Activated CD4-positive, alpha-beta T cell treated with anti-CD3 and anti-CD28 coated beads, Interleukin-2, amount 10 ng/mL, durations not matched to agents 24 days and 14 days (primary cell): ENCODE data around the gene STX18. TPM values are rescaled to one million over a fixed set of nuclear protein-coding genes. Genes with fewer than 3 reads are reported as not detected.
"Not testable (repeated sequence)": the region's sequence is repeated elsewhere in the genome, so short reads cannot be mapped to it uniquely, and the experiment has no call there.

Source experiments
- DNase-seq: peaks from one replicate; pipeline ENCODE4 v3.0.0; 2022
- H3K27ac Mint-ChIP-seq: one replicate; pipeline ENCODE4 v1.8.0; 2022; ENCODE audit warnings: mild to moderate bottlenecking, mixed read lengths
- H3K27me3 Mint-ChIP-seq: one replicate; pipeline ENCODE4 v1.8.0; 2022; ENCODE audit warnings: mixed read lengths
- H3K36me3 Mint-ChIP-seq: one replicate; pipeline ENCODE4 v1.8.0; 2022; ENCODE audit warnings: low read depth, mild to moderate bottlenecking, mixed read lengths
- H3K4me1 Mint-ChIP-seq: one replicate; pipeline ENCODE4 v1.8.0; 2021; ENCODE audit warnings: mixed read lengths
- H3K4me3 Mint-ChIP-seq: one replicate; pipeline ENCODE4 v1.8.0; 2022; ENCODE audit warnings: mild to moderate bottlenecking, moderate library complexity, mixed read lengths
- H3K9me3 Mint-ChIP-seq: one replicate; pipeline ENCODE4 v1.8.0; 2021; ENCODE audit warnings: mixed read lengths
- intact Hi-C: fragments of 100-400 bp; cut with micrococcal nuclease; formaldehyde crosslinking; loops from one replicate; pipeline ENCODE4 v1.15.1; 2023
- total RNA-seq: library from RNA; stranded (reverse); gene quantifications from 2 replicates; pipeline ENCODE4 v1.2.3, GENCODE V29; 2022

The STX18 gene
- total RNA-seq, 1 donor from 2014 or later = 35.6 TPM

- Mint-ChIP-seq H3K36me3 (peaks cover 7% of the 10 kb centered on the region), H3K27me3 (no peaks in the 10 kb centered on the region), H3K9me3 (no peaks in the 10 kb centered on the region), H3K4me1 (peaks cover 9% of the 10 kb centered on the region), H3K4me3 (no peak overlapping the region), H3K27ac (no peak overlapping the region)
- intact Hi-C loops = no loop called here
- DNase-seq = no peak
These were observed 67.4 kb downstream of the STX18 start for GRCh38 chr4:4474476-4474875.

DNA sequence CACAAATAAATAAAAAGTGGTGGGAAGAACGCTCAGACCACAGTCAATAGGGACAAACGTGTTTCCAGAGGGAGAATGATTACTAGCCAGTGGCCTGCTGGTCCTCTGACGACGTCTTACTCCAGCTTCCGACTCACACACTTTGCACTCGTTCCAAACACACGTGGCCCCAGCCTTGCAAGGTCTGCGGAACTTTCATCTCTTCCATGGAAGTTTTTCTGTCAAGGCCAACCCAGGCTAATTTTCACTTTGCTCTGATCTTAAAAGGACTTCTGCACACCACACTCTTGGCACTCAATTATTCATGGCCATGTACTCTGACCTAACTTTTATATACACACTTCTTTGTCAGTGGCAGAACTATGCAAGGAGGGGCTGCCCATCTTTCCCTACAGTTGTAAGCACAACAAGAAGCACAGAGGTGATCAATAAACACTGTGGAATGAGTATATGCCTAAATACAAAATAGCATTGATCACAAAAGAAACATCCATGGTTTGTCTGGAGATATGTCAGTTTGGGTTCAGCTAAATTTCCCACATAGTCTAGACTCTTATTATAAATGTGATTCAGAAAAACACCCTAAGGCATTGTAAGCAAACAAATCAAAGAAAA lies 69.4 kb downstream of the STX18 start:
- H3K36me3 Mint-ChIP-seq = peaks cover 17% of the 10 kb centered on the region
- no peak for DNase-seq
- H3K4me3 Mint-ChIP-seq = no peak overlapping the region
- H3K27me3 Mint-ChIP-seq = no peaks in the 10 kb centered on the region
- intact Hi-C loops = no loop called here
- H3K4me1 Mint-ChIP-seq = peaks cover 9% of the 10 kb centered on the region
- H3K9me3 Mint-ChIP-seq = no peaks in the 10 kb centered on the region
- H3K27ac Mint-ChIP-seq = no peak overlapping the region

DNA sequence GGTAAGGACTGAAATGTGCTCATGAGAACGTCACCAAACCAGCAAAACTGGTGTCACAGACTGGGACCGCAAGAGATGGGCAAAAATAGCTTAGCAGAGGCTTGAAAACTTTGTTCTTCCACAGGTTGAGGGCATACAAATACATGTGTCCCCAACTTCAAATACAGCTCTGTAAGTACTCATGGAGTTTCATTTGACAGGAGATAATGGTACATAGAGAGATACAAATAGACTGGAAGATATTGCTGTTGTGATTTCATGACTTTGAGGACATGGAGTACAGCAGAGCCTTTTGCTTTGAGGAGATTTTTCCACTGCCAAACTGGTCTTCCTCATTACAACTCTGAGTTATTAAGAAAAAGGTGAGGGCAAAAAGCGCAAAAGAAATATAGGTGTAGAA lies 70.7 kb downstream of the STX18 start:
- DNase-seq = no peak
- H3K36me3 Mint-ChIP-seq = peaks cover 23% of the 10 kb centered on the region
- H3K9me3 Mint-ChIP-seq = no peaks in the 10 kb centered on the region
- no peak overlapping the region for H3K4me3 Mint-ChIP-seq
- no peaks in the 10 kb centered on the region for H3K27me3 Mint-ChIP-seq
- intact Hi-C loops = no loop called here
- peaks cover 9% of the 10 kb centered on the region for H3K4me1 Mint-ChIP-seq
- no peak overlapping the region for H3K27ac Mint-ChIP-seq

DNA sequence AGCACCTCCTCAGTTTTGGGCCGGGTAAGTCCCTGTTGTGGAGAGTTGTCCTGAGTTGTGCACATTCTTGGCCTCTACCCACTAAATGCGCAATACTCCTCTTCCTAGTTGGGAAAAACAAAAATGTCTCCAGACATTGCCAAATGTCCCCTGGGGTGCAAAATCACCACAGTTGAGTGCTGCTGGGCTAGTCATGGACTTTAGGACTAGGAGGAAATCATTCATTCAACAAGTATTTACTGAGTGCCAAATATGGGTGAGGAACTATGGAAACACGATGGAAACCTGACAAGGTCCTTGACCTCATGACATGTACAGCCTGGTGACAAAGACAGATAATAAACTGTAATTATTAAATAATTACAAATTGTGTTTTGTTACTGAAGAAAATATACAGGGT lies 71.6 kb downstream of the STX18 start:
- H3K27me3 Mint-ChIP-seq = no peaks in the 10 kb centered on the region
- no peak for DNase-seq
- intact Hi-C loops = no loop called here
- peaks cover 32% of the 10 kb centered on the region for H3K36me3 Mint-ChIP-seq
- no peak overlapping the region for H3K27ac Mint-ChIP-seq
- peaks cover 3% of the 10 kb centered on the region for H3K9me3 Mint-ChIP-seq
- no peak overlapping the region for H3K4me3 Mint-ChIP-seq
- peaks cover 9% of the 10 kb centered on the region for H3K4me1 Mint-ChIP-seq

- Mint-ChIP-seq H3K4me1 (peaks cover 11% of the 10 kb centered on the region), H3K36me3 (peaks cover 37% of the 10 kb centered on the region)
- intact Hi-C loops, H3K27me3 Mint-ChIP-seq, H3K27ac Mint-ChIP-seq, H3K4me3 Mint-ChIP-seq, H3K9me3 Mint-ChIP-seq, DNase-seq: not testable (repeated sequence)
These were observed 76.6 kb downstream of the STX18 start for GRCh38 chr4:4465238-4465637.

DNA sequence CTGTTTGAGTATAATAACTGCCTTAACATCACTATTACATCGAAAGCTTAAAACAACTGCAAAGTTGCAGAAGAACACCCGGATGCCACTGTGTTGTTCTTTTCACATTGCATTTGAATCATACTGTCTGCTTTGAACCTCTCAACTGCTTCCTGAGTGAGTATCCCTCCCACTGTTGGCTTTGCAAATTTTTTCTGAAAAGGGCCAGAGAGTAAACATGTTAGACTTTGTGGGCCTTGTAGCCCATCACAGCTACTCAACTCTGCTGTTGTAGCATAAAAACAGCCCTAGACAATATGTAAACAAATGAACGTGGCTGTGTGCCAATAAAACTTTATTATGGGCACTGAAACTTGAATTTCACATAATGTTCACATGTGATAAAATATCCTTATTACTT lies 78.9 kb downstream of the STX18 start:
- Mint-ChIP-seq H3K9me3 (peaks cover 4% of the 10 kb centered on the region), H3K4me3 (no peak overlapping the region), H3K27ac (no peak overlapping the region), H3K4me1 (peaks cover 11% of the 10 kb centered on the region), H3K36me3 (peaks cover 26% of the 10 kb centered on the region), H3K27me3 (no peaks in the 10 kb centered on the region)
- DNase-seq = no peak
- intact Hi-C loops = no loop called here

DNA sequence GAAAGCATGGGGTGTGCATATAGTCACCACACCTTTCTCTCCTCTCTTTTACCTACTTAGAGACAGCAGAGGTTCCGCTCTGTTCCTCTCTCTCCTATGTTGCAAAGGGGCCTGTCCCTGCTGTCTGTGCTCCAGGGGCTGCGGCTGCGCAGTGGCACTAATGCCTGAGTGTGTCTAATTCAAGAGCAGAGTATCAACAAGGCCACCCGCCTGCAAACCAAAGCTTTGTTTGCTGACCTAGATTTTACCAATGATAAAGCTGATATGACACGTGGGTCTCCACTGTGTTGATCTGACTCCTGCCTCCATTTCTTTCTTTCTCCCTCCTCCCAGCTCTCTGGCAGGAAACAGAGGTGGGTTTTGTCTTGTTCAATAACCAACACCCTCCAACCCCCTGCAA lies 80.0 kb downstream of the STX18 start:
- Mint-ChIP-seq H3K4me1 (peaks cover 11% of the 10 kb centered on the region), H3K36me3 (peaks cover 26% of the 10 kb centered on the region), H3K4me3 (no peak overlapping the region), H3K27ac (no peak overlapping the region), H3K27me3 (no peaks in the 10 kb centered on the region), H3K9me3 (peaks cover 4% of the 10 kb centered on the region)
- intact Hi-C loops = no loop called here
- DNase-seq = no peak

- peaks cover 4% of the 10 kb centered on the region for H3K9me3 Mint-ChIP-seq
- no peaks in the 10 kb centered on the region for H3K27me3 Mint-ChIP-seq
- intact Hi-C loops = no loop called here
- H3K36me3 Mint-ChIP-seq = peaks cover 22% of the 10 kb centered on the region
- no peak overlapping the region for H3K27ac Mint-ChIP-seq
- no peak for DNase-seq
- H3K4me1 Mint-ChIP-seq = peaks cover 11% of the 10 kb centered on the region
- no peak overlapping the region for H3K4me3 Mint-ChIP-seq
These were observed 80.7 kb downstream of the STX18 start for GRCh38 chr4:4461178-4461577.

- Mint-ChIP-seq H3K27ac (no peak overlapping the region), H3K36me3 (peaks cover 18% of the 10 kb centered on the region), H3K4me3 (no peak overlapping the region), H3K9me3 (peaks cover 4% of the 10 kb centered on the region), H3K27me3 (no peaks in the 10 kb centered on the region), H3K4me1 (peaks cover 11% of the 10 kb centered on the region)
- intact Hi-C loops = no loop called here
- no peak for DNase-seq
These were observed 81.1 kb downstream of the STX18 start for GRCh38 chr4:4460759-4461158.

GRCh38 chr4:4459181-4459580 lies 82.7 kb downstream of the STX18 start:
- Mint-ChIP-seq H3K9me3 (no peaks in the 10 kb centered on the region), H3K27ac (no peak overlapping the region), H3K36me3 (peaks cover 6% of the 10 kb centered on the region), H3K27me3 (no peaks in the 10 kb centered on the region), H3K4me1 (peaks cover 9% of the 10 kb centered on the region), H3K4me3 (no peak overlapping the region)
- no peak for DNase-seq
- intact Hi-C loops = no loop called here

DNA sequence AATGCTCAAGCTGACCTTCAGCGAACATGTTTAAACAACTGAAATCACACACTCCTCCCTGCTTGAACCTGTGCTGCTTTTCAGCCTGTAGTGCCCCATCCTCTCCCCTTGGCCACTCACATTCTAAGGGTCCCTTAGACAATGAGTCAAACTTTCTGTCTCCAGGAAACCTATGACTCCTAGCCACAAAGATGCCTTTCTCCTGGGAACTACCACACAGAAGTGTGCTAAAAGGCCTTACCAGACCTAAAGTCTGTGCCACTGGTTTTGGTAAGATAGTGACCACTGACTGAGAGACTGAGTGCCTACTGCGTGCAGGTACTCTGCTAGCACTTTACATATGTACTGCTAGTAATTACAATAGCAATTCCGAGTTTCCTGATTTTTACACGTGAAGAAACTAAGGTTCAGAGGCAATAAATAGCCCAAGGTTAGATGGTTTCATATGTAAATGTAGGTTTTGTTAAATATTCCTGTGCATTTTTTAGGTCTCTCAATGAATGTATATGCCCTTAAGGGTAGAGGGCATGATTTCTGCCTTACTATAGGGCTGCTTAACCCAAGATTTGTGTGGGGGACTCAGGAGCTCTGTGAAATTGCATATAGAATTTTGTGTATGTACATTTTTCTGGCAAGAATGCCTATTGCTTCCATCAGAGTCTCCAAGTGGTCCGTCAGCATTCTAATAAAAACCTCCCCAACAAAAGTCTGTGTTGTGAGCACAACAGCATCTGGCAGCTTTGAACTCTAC lies 83.9 kb downstream of the STX18 start:
- no peaks in the 10 kb centered on the region for H3K27me3 Mint-ChIP-seq
- peaks cover 14% of the 10 kb centered on the region for H3K36me3 Mint-ChIP-seq
- H3K4me1 Mint-ChIP-seq = peaks cover 8% of the 10 kb centered on the region
- intact Hi-C loops = no loop called here
- no peaks in the 10 kb centered on the region for H3K9me3 Mint-ChIP-seq
- no peak overlapping the region for H3K27ac Mint-ChIP-seq
- no peak for DNase-seq
- no peak overlapping the region for H3K4me3 Mint-ChIP-seq

GRCh38 chr4:4456816-4457578 lies 84.9 kb downstream of the STX18 start:
- H3K36me3 Mint-ChIP-seq = peaks cover 18% of the 10 kb centered on the region
- H3K27me3 Mint-ChIP-seq = no peaks in the 10 kb centered on the region
- intact Hi-C loops = no loop called here
- no peak for DNase-seq
- H3K27ac Mint-ChIP-seq = no peak overlapping the region
- no peak overlapping the region for H3K4me3 Mint-ChIP-seq
- H3K4me1 Mint-ChIP-seq = peaks cover 3% of the 10 kb centered on the region
- H3K9me3 Mint-ChIP-seq = no peaks in the 10 kb centered on the region

DNA sequence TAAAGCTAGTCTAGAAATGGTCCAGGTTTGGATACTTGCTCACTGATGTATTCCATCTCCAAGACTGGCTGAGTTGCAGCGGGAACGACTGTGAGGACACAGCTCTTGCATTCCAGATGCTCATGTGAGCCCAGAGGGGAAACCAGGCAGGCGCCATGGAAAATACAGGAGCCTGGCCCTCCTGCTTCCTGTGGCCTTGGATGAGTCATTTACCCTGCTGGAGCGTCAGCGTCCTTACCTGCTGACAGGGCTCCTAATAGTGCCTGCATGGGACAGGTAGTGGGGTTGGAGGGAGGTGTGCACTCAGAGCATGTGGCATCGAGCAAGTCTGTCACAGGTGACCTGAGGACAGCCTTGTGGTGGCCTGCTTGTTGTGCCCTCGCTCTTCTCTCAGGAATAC lies 85.5 kb downstream of the STX18 start:
- intact Hi-C loops = no loop called here
- Mint-ChIP-seq H3K27me3 (no peaks in the 10 kb centered on the region), H3K4me1 (no peaks in the 10 kb centered on the region), H3K9me3 (no peaks in the 10 kb centered on the region), H3K36me3 (peaks cover 18% of the 10 kb centered on the region), H3K27ac (no peak overlapping the region), H3K4me3 (no peak overlapping the region)
- DNase-seq = no peak

DNA sequence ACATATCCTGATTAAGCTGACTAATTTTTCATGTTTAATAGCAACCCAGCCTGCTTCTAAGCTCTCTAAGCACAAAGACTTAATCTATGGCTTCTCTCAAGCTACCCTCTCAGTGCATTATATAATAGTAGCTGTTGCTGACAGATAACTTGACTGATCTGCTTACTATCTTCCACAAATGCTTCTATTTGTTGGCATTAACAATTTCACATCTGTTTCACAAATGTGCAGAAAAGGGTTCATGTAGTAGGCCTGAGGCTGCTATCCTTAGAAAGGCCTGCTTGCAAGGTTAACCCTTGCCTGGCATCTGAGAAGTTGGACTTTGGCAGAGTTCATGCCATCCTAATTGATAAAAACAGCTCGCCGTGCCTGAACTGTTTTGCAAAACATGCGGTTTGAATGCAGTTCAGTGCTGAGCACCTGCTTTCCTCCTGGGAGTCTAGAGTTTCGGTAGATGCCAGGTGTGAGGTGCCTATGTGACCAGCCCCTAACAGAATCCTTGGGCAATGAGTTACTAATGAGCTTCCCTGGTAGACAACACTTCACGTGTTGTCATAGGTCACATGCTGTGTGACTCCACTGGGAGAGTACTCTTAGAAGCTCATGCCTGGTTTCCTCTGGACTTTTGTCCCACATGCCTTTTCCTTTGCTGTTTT lies 86.5 kb downstream of the STX18 start:
- Mint-ChIP-seq H3K9me3 (no peaks in the 10 kb centered on the region), H3K4me1 (no peaks in the 10 kb centered on the region), H3K36me3 (peaks cover 18% of the 10 kb centered on the region), H3K27ac (no peak overlapping the region), H3K27me3 (no peaks in the 10 kb centered on the region), H3K4me3 (no peak overlapping the region)
- intact Hi-C loops = no loop called here
- no peak for DNase-seq
